ENCODE data around the gene COL1A1. TPM values are rescaled to one million over a fixed set of nuclear protein-coding genes. Genes with fewer than 3 reads are reported as not detected.

The COL1A1 gene
- polyA plus RNA-seq, 4 donors = 539 to 919 (median 649) TPM

GRCh38 chr17:50188531-50188920 lies 12.9 kb downstream of the COL1A1 start:
- no peak for DNase-seq (ENCODE audit: low read depth in 4 of 4, low spot score in 3 of 4)

GRCh38 chr17:50187751-50188530 lies 13.5 kb downstream of the COL1A1 start:
- DNase-seq (ENCODE audit: low read depth in 4 of 4, low spot score in 3 of 4) = no peak

GRCh38 chr17:50187394-50187725 lies 14.1 kb downstream of the COL1A1 start:
- no peak for DNase-seq (ENCODE audit: low read depth in 4 of 4, low spot score in 3 of 4)

GRCh38 chr17:50186661-50187393 lies 14.6 kb downstream of the COL1A1 start:
- no peak for DNase-seq (ENCODE audit: low read depth in 4 of 4, low spot score in 3 of 4)

- no peak for DNase-seq (ENCODE audit: low read depth in 4 of 4, low spot score in 3 of 4)
Measured at GRCh38 chr17:50185631-50186471, 15.6 kb downstream of the COL1A1 start.

- DNase-seq (ENCODE audit: low read depth in 4 of 4, low spot score in 3 of 4) = no peak
Measured at GRCh38 chr17:50184611-50185398, 16.6 kb downstream of the COL1A1 start.

- DNase-seq (ENCODE audit: low read depth in 4 of 4, low spot score in 3 of 4) = no peak
Measured at GRCh38 chr17:50184064-50184463, 17.4 kb downstream of the COL1A1 start.

- no peak for DNase-seq (ENCODE audit: low read depth in 4 of 4, low spot score in 3 of 4)
Measured at GRCh38 chr17:50183421-50183994, 17.9 kb downstream of the COL1A1 start.

- no peak for DNase-seq (ENCODE audit: low read depth in 4 of 4, low spot score in 3 of 4)
Measured at GRCh38 chr17:50182783-50183420, 18.5 kb downstream of the COL1A1 start.

- DNase-seq (ENCODE audit: low read depth in 4 of 4, low spot score in 3 of 4) = no peak
Measured at GRCh38 chr17:50181591-50182560, 19.6 kb downstream of the COL1A1 start.

GRCh38 chr17:50181144-50181543 lies 20.3 kb downstream of the COL1A1 start:
- no peak for DNase-seq (ENCODE audit: low read depth in 4 of 4, low spot score in 3 of 4)

- no peak for DNase-seq (ENCODE audit: low read depth in 4 of 4, low spot score in 3 of 4)
Measured at GRCh38 chr17:50180620-50181019, 20.8 kb downstream of the COL1A1 start.

GRCh38 chr17:50180111-50180510 lies 21.3 kb downstream of the COL1A1 start:
- DNase-seq (ENCODE audit: low read depth in 4 of 4, low spot score in 3 of 4) = no peak

GRCh38 chr17:50177983-50178834 lies 23.2 kb downstream of the COL1A1 start:
- no peak for DNase-seq (ENCODE audit: low read depth in 4 of 4, low spot score in 3 of 4)

- no peak for DNase-seq (ENCODE audit: low read depth in 4 of 4, low spot score in 3 of 4)
Measured at GRCh38 chr17:50177476-50177875, 24.0 kb downstream of the COL1A1 start.

- no peak for DNase-seq (ENCODE audit: low read depth in 4 of 4, low spot score in 3 of 4)
Measured at GRCh38 chr17:50176559-50177357, 24.7 kb downstream of the COL1A1 start.

Data from right renal pelvis (tissue), 4 donors.